CD4-positive, alpha-beta T cell (primary cell): ENCODE data around the gene WDR41. TPM values are rescaled to one million over a fixed set of nuclear protein-coding genes. Genes with fewer than 3 reads are reported as not detected.

Experiments
- ATAC-seq: fragments of 200-7000 bp; cut with Tn5 transposase; one replicate; pipeline ENCODE4 v1.10.0; 2022; ENCODE audit warnings: mild to moderate bottlenecking; ENCODE audit not compliant: poor library complexity
- CTCF ChIA-PET: fragments of 350-600 bp; sonication (Branson Sonifier 250); formaldehyde crosslinking; loops from one replicate; lab custom pipeline; 2021; ENCODE audit warnings: antibody characterized with exemption, inconsistent platforms; lab: Charles Lee
- POLR2A ChIA-PET: fragments of 350-600 bp; sonication (Branson Sonifier 250); formaldehyde crosslinking; loops from one replicate; lab custom pipeline; 2021; ENCODE audit warnings: antibody characterized with exemption, inconsistent platforms; lab: Charles Lee
- DNase-seq, 14 experiments: peaks; one replicate each; pipeline ENCODE4 v3.0.0-alpha.2; 2013 to 2020; ENCODE audit warnings: mixed read lengths in 2 of 14
- H3K27ac ChIP-seq, 2 donors: one replicate each; pipeline versions ENCODE4 v1.5.1 to v1.7.0; 2013; ENCODE audit warnings: low read length in 2 of 2, low read depth in 1 of 2, mild to moderate bottlenecking in 1 of 2
- H3K27me3 ChIP-seq, 2 experiments: 1 replicate in 1 of 2; 2 replicates in 1 of 2; pipeline versions ENCODE4 v1.6.1 to v1.7.0; 2013; ENCODE audit warnings: low read length in 2 of 2, control low read depth in 1 of 2, mild to moderate bottlenecking in 1 of 2, moderate library complexity in 1 of 2; ENCODE audit not compliant: insufficient read depth in 2 of 2, control insufficient read depth in 1 of 2
- H3K36me3 ChIP-seq: one replicate; pipeline ENCODE4 v1.6.1; 2013; ENCODE audit warnings: low read length, control low read depth; ENCODE audit not compliant: insufficient read depth
- H3K4me1 ChIP-seq: one replicate; pipeline ENCODE4 v1.6.1; 2013; ENCODE audit warnings: low read length, control low read depth; ENCODE audit not compliant: insufficient read depth
- H3K4me3 ChIP-seq: one replicate; pipeline ENCODE4 v1.5.1; 2013; ENCODE audit warnings: mild to moderate bottlenecking, low read length, moderate library complexity
- H3K9me3 ChIP-seq, 2 experiments: 1 replicate in 1 of 2; 2 replicates in 1 of 2; pipeline versions ENCODE4 v1.6.1 to v1.7.0; 2013; ENCODE audit warnings: low read length in 2 of 2, mild to moderate bottlenecking in 2 of 2, control low read depth in 1 of 2, moderate library complexity in 1 of 2; ENCODE audit not compliant: control insufficient read depth in 1 of 2, insufficient read depth in 1 of 2
- H3K27ac Mint-ChIP-seq: one replicate; pipeline ENCODE4 v1.8.0; 2020; ENCODE audit warnings: mixed read lengths
- H3K27me3 Mint-ChIP-seq: one replicate; pipeline ENCODE4 v1.8.0; 2021; ENCODE audit warnings: mixed read lengths
- H3K36me3 Mint-ChIP-seq: one replicate; pipeline ENCODE4 v1.8.0; 2021; ENCODE audit warnings: low read depth, mixed read lengths
- H3K4me1 Mint-ChIP-seq: one replicate; pipeline ENCODE4 v1.8.0; 2021; ENCODE audit warnings: low read depth, mixed read lengths
- H3K4me3 Mint-ChIP-seq: one replicate; pipeline ENCODE4 v1.8.0; 2020; ENCODE audit warnings: mild to moderate bottlenecking, mixed read lengths
- H3K9me3 Mint-ChIP-seq: one replicate; pipeline ENCODE4 v1.8.0; 2020; ENCODE audit warnings: mixed read lengths
- intact Hi-C, 2 experiments: fragments of 100-400 bp; cut with DNase I in 1 of 2; cut with micrococcal nuclease in 1 of 2; formaldehyde crosslinking; loops; one replicate each; pipeline versions ENCODE4 v1.15.1 to v1.9.0; 2023 to 2025; cut with DNase I, micrococcal nuclease
- polyA plus RNA-seq, 2 donors: library from polyadenylated mRNA; unstranded; fragments of 120-200 nt; gene quantifications; one replicate each; pipeline ENCODE4 v1.2.1, GENCODE V29; 2013
- total RNA-seq, 174 experiments: library from RNA in 2 of 174; stranded (reverse) in 2 of 174; gene quantifications; one replicate each; pipeline ENCODE4 v1.2.3 and lab custom pipeline; 2021 to 2026
- TF ChIP-seq, protein P1 (sequence below): fragments of 200-600 bp; IDR thresholded peaks from one replicate; pipeline ENCODE4 v1.8.0; 2022; ENCODE audit warnings: antibody characterized with exemption, mild to moderate bottlenecking

WDR41 gene, protein sequence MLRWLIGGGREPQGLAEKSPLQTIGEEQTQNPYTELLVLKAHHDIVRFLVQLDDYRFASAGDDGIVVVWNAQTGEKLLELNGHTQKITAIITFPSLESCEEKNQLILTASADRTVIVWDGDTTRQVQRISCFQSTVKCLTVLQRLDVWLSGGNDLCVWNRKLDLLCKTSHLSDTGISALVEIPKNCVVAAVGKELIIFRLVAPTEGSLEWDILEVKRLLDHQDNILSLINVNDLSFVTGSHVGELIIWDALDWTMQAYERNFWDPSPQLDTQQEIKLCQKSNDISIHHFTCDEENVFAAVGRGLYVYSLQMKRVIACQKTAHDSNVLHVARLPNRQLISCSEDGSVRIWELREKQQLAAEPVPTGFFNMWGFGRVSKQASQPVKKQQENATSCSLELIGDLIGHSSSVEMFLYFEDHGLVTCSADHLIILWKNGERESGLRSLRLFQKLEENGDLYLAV
- total RNA-seq (1 to 10 TPM; 4.2 to 4.4 TPM), total RNA-seq (lab: John Stamatoyannopoulos, UW) (3.9 to 36.2 (median 18.5) reads per million in 172 experiments)
- polyA plus RNA-seq (2013, experiment 1 of 2) = 9.6 TPM
- 7.6 TPM for polyA plus RNA-seq (2013, experiment 2 of 2)

DNA sequence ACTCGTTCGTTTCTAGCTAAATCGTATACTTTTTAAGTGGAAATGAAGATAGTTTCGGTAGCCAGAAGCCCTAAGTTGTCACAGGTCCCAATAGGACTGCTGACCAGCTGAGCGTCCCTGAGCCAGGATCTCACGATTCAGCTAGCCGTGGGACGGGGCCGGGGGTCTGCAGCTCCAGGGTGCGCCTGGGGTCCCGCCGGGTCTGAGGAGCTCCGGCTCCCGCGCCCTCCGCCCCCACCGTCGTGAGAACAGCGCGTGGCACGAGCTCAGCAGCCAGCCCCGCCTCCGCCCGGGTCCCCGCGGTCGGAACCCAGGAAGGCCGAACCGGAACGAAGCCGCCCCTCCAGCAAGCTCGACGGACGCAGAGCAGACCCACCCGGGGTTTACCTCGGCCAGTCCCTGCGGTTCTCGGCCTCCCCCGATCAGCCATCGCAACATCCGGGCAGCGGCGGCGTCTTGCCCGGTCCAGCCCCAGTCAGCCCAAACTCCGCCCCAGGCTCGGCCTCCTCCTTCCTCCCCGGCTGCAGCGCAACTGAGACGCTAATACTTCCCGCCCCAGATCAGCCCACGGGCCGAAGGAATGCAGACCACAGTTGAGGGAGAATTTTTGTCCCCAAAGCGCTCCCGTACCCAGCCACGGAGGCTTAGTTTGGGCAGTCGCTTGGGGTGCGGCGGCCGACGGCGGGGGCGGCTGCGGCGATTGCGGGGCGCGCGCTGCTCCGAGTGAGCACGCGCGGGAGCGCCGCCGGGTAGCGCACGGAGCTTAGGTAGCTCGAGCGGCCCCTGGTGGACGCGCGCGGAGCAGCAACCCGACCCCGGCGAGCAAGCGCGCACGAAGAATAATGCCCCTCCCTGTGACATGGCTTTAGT is at the start of gene WDR41:
Gene WDR41 (minus strand): TSS at position 534 of the 870 bp plus-strand sequence. CDS start 96 bp downstream, at position 438.
- H3K9me3 Mint-ChIP-seq = no peaks in the 10 kb centered on the region
- ATAC-seq (peak; percentile 92), DNase-seq (peak; percentile 66 to 94 (median 82))
- peak within 1 kb of the TSS; percentile 70 to 72 for H3K27ac ChIP-seq
- H3K4me1 ChIP-seq = peaks cover 11% of the 10 kb centered on the region
- peak within 1 kb of the TSS; percentile 95 for H3K4me3 ChIP-seq
- intact Hi-C loops = loop anchor here (2.0 to 10.0 kb wide), 7 partner anchors 285 to 1745 kb away; partner anchors contain the start of genes AGGF1 (in 1 of the 2), JMY (in 1 of the 2), SCAMP1 (in 1 of the 2) and TBCA (in 1 of the 2)
- CTCF ChIA-PET = interaction anchor here (1.1 to 2.0 kb wide), 8 partner anchors 8 to 624 kb away, joined by 3 to 12 read pairs (median 6); no protein-coding TSS in a partner anchor
- POLR2A ChIA-PET = interaction anchor here (0.6 to 1.9 kb wide), 11 partner anchors 285 to 1744 kb away, joined by 3 to 9 read pairs (median 6); partner anchors contain the start of genes AGGF1, AP3B1, JMY and SCAMP1
- H3K27me3 ChIP-seq = no peaks in the 10 kb centered on the region
- TF ChIP-seq, protein P1, sequence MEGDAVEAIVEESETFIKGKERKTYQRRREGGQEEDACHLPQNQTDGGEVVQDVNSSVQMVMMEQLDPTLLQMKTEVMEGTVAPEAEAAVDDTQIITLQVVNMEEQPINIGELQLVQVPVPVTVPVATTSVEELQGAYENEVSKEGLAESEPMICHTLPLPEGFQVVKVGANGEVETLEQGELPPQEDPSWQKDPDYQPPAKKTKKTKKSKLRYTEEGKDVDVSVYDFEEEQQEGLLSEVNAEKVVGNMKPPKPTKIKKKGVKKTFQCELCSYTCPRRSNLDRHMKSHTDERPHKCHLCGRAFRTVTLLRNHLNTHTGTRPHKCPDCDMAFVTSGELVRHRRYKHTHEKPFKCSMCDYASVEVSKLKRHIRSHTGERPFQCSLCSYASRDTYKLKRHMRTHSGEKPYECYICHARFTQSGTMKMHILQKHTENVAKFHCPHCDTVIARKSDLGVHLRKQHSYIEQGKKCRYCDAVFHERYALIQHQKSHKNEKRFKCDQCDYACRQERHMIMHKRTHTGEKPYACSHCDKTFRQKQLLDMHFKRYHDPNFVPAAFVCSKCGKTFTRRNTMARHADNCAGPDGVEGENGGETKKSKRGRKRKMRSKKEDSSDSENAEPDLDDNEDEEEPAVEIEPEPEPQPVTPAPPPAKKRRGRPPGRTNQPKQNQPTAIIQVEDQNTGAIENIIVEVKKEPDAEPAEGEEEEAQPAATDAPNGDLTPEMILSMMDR = peak; percentile 91
- H3K36me3 Mint-ChIP-seq = no peaks in the 10 kb centered on the region
- no peaks in the 10 kb centered on the region for H3K9me3 ChIP-seq
- H3K27me3 Mint-ChIP-seq = peaks cover 33% of the 10 kb centered on the region
- H3K4me3 Mint-ChIP-seq = peak within 1 kb of the TSS; percentile 96
- no peaks in the 10 kb centered on the region for H3K36me3 ChIP-seq
- H3K27ac Mint-ChIP-seq = peak within 1 kb of the TSS; percentile 69
- peaks cover 24% of the 10 kb centered on the region for H3K4me1 Mint-ChIP-seq

DNA sequence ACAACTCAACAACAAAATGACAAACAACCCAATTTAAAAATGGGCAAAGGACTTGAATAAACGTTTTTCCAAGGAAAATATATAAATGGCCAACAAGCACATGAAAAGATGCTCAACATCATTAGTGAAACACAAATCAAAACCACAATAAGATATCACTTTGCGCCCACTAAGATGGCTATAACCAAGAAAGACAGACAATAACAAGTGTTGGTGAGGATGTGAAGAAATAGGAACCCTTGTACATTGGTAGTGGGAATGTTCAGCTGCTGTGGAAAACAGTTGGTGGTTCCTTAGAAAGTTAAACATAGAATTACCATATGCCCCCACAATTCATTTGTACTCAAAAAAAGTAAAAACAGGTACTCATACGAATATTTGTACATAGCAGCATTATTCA is 39.2 kb upstream of the WDR41 start:
- Mint-ChIP-seq H3K36me3 (no peaks in the 10 kb centered on the region), H3K4me3 (no peak overlapping the region), H3K9me3 (no peaks in the 10 kb centered on the region), H3K27me3 (peaks cover 30% of the 10 kb centered on the region), H3K27ac (no peak overlapping the region), H3K4me1 (no peaks in the 10 kb centered on the region)
- no peak overlapping the region for H3K4me3 ChIP-seq
- DNase-seq = no peak
- TF ChIP-seq, protein P1 = no peak
- H3K36me3 ChIP-seq = no peaks in the 10 kb centered on the region
- ATAC-seq = no peak
- ChIA-PET CTCF (no interaction called here), POLR2A (no interaction called here)
- H3K27me3 ChIP-seq = peaks cover 0 to 12% of the 10 kb centered on the region in 2 experiments
- no peak overlapping the region for H3K27ac ChIP-seq
- peaks cover 0 to 5% of the 10 kb centered on the region in 2 experiments for H3K9me3 ChIP-seq
- H3K4me1 ChIP-seq = no peaks in the 10 kb centered on the region
- intact Hi-C loops = no loop called here

DNA sequence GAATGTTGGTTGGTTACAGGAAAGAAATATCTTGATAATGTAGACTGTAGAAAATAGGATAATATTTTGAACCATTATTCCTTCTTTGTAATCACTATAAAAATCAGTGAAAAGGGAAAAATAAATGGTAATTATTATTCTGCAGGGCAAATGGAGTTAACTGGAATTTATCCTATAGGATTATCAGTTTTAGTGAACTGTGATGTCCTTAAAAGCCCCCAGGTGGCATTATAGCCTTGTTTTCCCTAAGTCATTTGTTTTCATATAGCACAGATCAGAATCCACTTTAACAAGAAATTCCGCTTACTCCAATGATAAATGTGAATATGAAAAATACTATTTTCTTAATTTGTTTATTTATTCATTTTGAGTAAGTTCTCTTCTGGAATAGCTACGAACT is 26.2 kb upstream of the WDR41 start:
- no peak for ATAC-seq
- Mint-ChIP-seq H3K27me3 (peaks cover 13% of the 10 kb centered on the region), H3K4me1 (no peaks in the 10 kb centered on the region), H3K4me3 (no peak overlapping the region), H3K9me3 (no peaks in the 10 kb centered on the region), H3K27ac (no peak overlapping the region), H3K36me3 (no peaks in the 10 kb centered on the region)
- peaks cover 0 to 7% of the 10 kb centered on the region in 2 experiments for H3K27me3 ChIP-seq
- TF ChIP-seq, protein P1 = peak; percentile 31
- no peak overlapping the region for H3K4me3 ChIP-seq
- H3K36me3 ChIP-seq = no peaks in the 10 kb centered on the region
- CTCF ChIA-PET = no interaction called here
- H3K27ac ChIP-seq = no peak overlapping the region
- no peaks in the 10 kb centered on the region for H3K9me3 ChIP-seq
- intact Hi-C loops = no loop called here
- DNase-seq = peak in 2 of 14 experiments; percentile 3 to 5
- no peaks in the 10 kb centered on the region for H3K4me1 ChIP-seq
- POLR2A ChIA-PET = no interaction called here
